GM23248 (cell line): ENCODE data around the gene CREB1. TPM values are rescaled to one million over a fixed set of nuclear protein-coding genes. Genes with fewer than 3 reads are reported as not detected.

Experiments used
- DNase-seq: peaks from one replicate; pipeline ENCODE4 v3.0.0-alpha.2; 2015
- H2AFZ ChIP-seq: fragments of 200-600 bp; sonication (generic); 2 replicates; pipeline ENCODE4 v1.6.1; 2016; ENCODE audit warnings: antibody characterized with exemption
- H3F3A ChIP-seq: fragments of 200-600 bp; sonication (generic); 2 replicates; pipeline ENCODE4 v1.6.1; 2016; ENCODE audit warnings: mild to moderate bottlenecking, antibody characterized with exemption, mixed run types; ENCODE audit not compliant: insufficient read depth
- H3K27ac ChIP-seq: fragments of 200-600 bp; sonication (generic); 2 replicates; pipeline ENCODE4 v1.5.1; 2016; ENCODE audit warnings: mild to moderate bottlenecking
- H3K27me3 ChIP-seq: fragments of 200-600 bp; sonication (generic); replicated peaks from 2 replicates; pipeline ENCODE4 v1.6.1; 2016; ENCODE audit warnings: mild to moderate bottlenecking; ENCODE audit not compliant: insufficient read depth
- H3K36me3 ChIP-seq: fragments of 200-600 bp; sonication (generic); 2 replicates; pipeline ENCODE4 v1.6.1; 2016; ENCODE audit warnings: low read depth, mild to moderate bottlenecking
- H3K4me1 ChIP-seq: fragments of 200-600 bp; sonication (generic); 2 replicates; pipeline ENCODE4 v1.6.1; 2016; ENCODE audit warnings: mild to moderate bottlenecking; ENCODE audit not compliant: insufficient read depth
- H3K4me2 ChIP-seq: fragments of 200-600 bp; sonication (generic); one replicate; pipeline ENCODE4 v1.6.1; 2016; ENCODE audit warnings: mild to moderate bottlenecking; ENCODE audit not compliant: unreplicated experiment
- H3K4me3 ChIP-seq: fragments of 200-600 bp; sonication (generic); 2 replicates; pipeline ENCODE4 v1.5.1; 2016; ENCODE audit warnings: mild to moderate bottlenecking
- H3K79me2 ChIP-seq: fragments of 200-600 bp; sonication (generic); 2 replicates; pipeline ENCODE4 v1.6.1; 2016; ENCODE audit warnings: mild to moderate bottlenecking; ENCODE audit not compliant: insufficient read depth
- H3K9ac ChIP-seq: fragments of 200-600 bp; sonication (generic); 2 replicates; pipeline ENCODE4 v1.6.1; 2016; ENCODE audit warnings: mild to moderate bottlenecking
- H3K9me2 ChIP-seq: fragments of 200-600 bp; sonication (generic); 2 replicates; pipeline ENCODE4 v1.6.1; 2016; ENCODE audit warnings: mixed run types, mild to moderate bottlenecking, moderate library complexity; ENCODE audit not compliant: insufficient read depth
- H3K9me3 ChIP-seq: fragments of 200-600 bp; sonication (generic); one replicate; pipeline ENCODE4 v1.6.1; 2017; ENCODE audit warnings: low read depth
- H4K20me1 ChIP-seq: fragments of 200-600 bp; sonication (generic); 2 replicates; pipeline ENCODE4 v1.6.0; 2016; ENCODE audit not compliant: insufficient read depth
- EZH2 ChIP-seq: fragments of 200-600 bp; sonication (generic); IDR thresholded peaks from 2 replicates; pipeline ENCODE4 v1.6.1; 2018; ENCODE audit warnings: antibody characterized with exemption, mild to moderate bottlenecking; ENCODE audit not compliant: insufficient read depth, poor library complexity, severe bottlenecking
- EZH2phosphoT487 ChIP-seq: fragments of 200-600 bp; sonication (generic); IDR thresholded peaks from 2 replicates; pipeline ENCODE4 v1.6.1; 2018; ENCODE audit warnings: antibody characterized with exemption, moderate library complexity, mild to moderate bottlenecking, low read depth; ENCODE audit not compliant: insufficient read depth
- WGBS, 2 experiments: methylation state at CpG; one replicate each; pipeline ENCODE4 v1.1.6; 2015 to 2017; ENCODE audit warnings: low lambda C conversion rate in 2 of 2, low coverage in 1 of 2; ENCODE audit errors: missing lambda C conversion rate in 2 of 2; 5-methylcytosine and 5-hydroxymethylcytosine counted together
- in situ Hi-C: fragments of 300-500 bp; cut with MboI; formaldehyde crosslinking; loops from 2 replicates; pipeline ENCODE4 v1.15.0; 2020
- polyA plus RNA-seq: library from polyadenylated mRNA; unstranded; fragments of >200 nt; fragmentation: Nextera tagmentation; extraction: Ambion mirVana; gene quantifications from 2 replicates; pipeline ENCODE4 v1.2.1, GENCODE V29; 2016
- total RNA-seq: library from RNA; depleted of rRNA; stranded (reverse); fragments of >200 nt; shearing (Covaris generic); gene quantifications from 2 replicates; pipeline ENCODE4 v1.2.3, GENCODE V29; 2014

Gene CREB1
- total and polyA plus RNA-seq, 2 experiments from 2014 or later, result 37.7 to 71.8 TPM

- Histone ChIP-seq H3K4me3 (no peak overlapping the region), H3F3A (0 out of 2 replicates have a peak, but pooled peaks cover 11% of the 10 kb centered on the region), H3K27ac (no peak overlapping the region), H2AFZ (no peak overlapping the region), H3K4me2 (no peak overlapping the region), H3K4me1 (no peaks in the 10 kb centered on the region; the same call in 1 of the 2 replicates), H3K36me3 (no peaks in the 10 kb centered on the region), H3K9ac (no peak overlapping the region), H4K20me1 (no peaks in the 10 kb centered on the region), H3K79me2 (no peaks in the 10 kb centered on the region), H3K9me2 (no peaks in the 10 kb centered on the region), H3K27me3 (no peaks in the 10 kb centered on the region), H3K9me3 (no peaks in the 10 kb centered on the region)
- WGBS, 2 experiments, result 98 to 99% methylated on average over 7 of the region's 7 CpGs
- no peak for TF ChIP-seq EZH2phosphoT487
- TF ChIP-seq EZH2, result no peak
- in situ Hi-C loops, result no loop called here
- DNase-seq, result no peak
These were observed 76.6 kb downstream of the CREB1 start for GRCh38 chr2:207606399-207606798.

DNA sequence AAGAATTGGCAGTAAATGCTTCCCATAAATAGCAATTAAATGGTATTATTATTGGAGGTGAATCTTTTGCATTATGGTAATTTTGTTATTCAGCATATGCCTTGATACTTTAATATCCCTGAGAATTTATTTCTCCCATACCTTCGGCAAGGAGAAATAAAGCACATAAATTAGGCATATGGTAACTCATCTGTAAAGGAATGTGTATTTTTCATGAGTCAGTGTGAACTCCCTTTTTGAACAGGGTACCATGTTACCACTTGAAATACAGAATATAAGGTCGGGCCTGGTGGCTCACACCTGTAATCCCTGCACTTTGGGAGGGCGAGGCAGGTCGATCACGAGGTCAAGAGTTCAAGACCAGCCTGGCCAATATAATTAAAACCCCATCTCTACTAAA lies 77.1 kb downstream of the CREB1 start:
- no peak for TF ChIP-seq EZH2
- no peak for TF ChIP-seq EZH2phosphoT487
- 94 to 96% methylated on average over 5 of the region's 5 CpGs for WGBS, 2 experiments
- DNase-seq, result no peak
- no peak overlapping the region for H3K4me2 ChIP-seq
- H3K9me3 ChIP-seq, result no peaks in the 10 kb centered on the region
- no peak overlapping the region for H3K9ac ChIP-seq
- H3F3A ChIP-seq, result 0 out of 2 replicates have a peak, but pooled peaks cover 11% of the 10 kb centered on the region
- no peak overlapping the region for H2AFZ ChIP-seq
- no peaks in the 10 kb centered on the region for H3K27me3 ChIP-seq
- no peak overlapping the region for H3K4me3 ChIP-seq
- in situ Hi-C loops, result no loop called here
- no peaks in the 10 kb centered on the region for H3K9me2 ChIP-seq
- H3K27ac ChIP-seq, result no peak overlapping the region
- H3K4me1 ChIP-seq, result no peaks in the 10 kb centered on the region; the same call in 1 of the 2 replicates
- H4K20me1 ChIP-seq, result no peaks in the 10 kb centered on the region
- H3K36me3 ChIP-seq, result no peaks in the 10 kb centered on the region
- H3K79me2 ChIP-seq, result no peaks in the 10 kb centered on the region

DNA sequence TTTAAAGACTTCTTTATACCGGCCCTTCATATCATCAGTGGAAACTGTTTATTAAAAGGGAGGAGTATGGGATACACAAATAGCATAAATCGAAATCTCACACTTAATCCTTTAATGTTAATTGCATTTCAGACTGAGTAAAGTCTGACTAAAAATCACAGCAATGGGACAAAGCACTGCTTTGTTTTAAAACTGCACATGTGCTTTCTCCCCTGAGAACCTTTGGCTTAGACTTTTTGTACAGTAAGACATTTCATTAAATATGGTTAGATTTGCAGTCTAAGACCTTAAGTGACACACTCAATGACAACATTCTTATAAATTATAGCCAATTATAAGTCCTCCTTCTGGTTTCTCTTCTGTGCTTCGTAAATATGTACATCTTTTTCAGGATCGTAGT lies 83.0 kb downstream of the CREB1 start:
- in situ Hi-C loops, result no loop called here
- peaks cover 22% of the 10 kb centered on the region for H3F3A ChIP-seq
- H3K4me3 ChIP-seq, result no peak overlapping the region
- no peak overlapping the region for H3K27ac ChIP-seq
- no peak for DNase-seq
- no peaks in the 10 kb centered on the region for H3K9me2 ChIP-seq
- H3K9me3 ChIP-seq, result no peaks in the 10 kb centered on the region
- no peaks in the 10 kb centered on the region for H3K27me3 ChIP-seq
- no peak overlapping the region for H3K4me2 ChIP-seq
- H3K4me1 ChIP-seq, result peaks cover 22% of the 10 kb centered on the region
- TF ChIP-seq EZH2, result no peak
- H3K9ac ChIP-seq, result no peak overlapping the region
- H2AFZ ChIP-seq, result no peak overlapping the region
- 95 to 98% methylated on average over 4 of the region's 4 CpGs for WGBS, 2 experiments
- no peaks in the 10 kb centered on the region for H4K20me1 ChIP-seq
- H3K79me2 ChIP-seq, result no peaks in the 10 kb centered on the region
- 0 out of 2 replicates have a peak, but pooled peaks cover 3% of the 10 kb centered on the region for H3K36me3 ChIP-seq

DNA sequence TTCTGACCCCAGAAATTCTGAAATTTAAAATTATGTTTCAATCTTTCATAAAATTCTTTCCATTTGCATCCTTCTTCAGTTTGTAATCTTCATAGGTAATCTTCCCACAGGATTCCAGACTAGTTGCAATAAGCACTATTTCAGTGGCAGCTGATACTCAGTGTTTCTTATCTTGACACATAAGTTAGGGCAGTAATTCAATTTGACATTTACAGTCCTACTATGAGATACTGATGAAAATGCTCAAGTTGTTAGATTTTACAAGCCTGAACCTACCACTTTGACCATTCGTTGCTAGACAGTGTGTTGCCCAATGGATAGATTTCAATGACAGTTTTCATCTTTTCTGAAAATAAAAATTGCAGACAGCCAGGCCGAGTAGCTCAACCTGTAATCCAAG lies 85.1 kb downstream of the CREB1 start:
- no peaks in the 10 kb centered on the region for H3K9me3 ChIP-seq
- no peak for TF ChIP-seq EZH2
- in situ Hi-C loops, result no loop called here
- H3K4me3 ChIP-seq, result no peak overlapping the region
- H4K20me1 ChIP-seq, result no peaks in the 10 kb centered on the region
- WGBS, 2 experiments, result 98 to 100% methylated on average over 2 of the region's 2 CpGs
- peaks cover 27% of the 10 kb centered on the region for H3K4me1 ChIP-seq
- no peaks in the 10 kb centered on the region for H3K79me2 ChIP-seq
- H2AFZ ChIP-seq, result no peak overlapping the region
- H3K36me3 ChIP-seq, result 0 out of 2 replicates have a peak, but pooled peaks cover 3% of the 10 kb centered on the region
- no peaks in the 10 kb centered on the region for H3K9me2 ChIP-seq
- H3K27me3 ChIP-seq, result no peaks in the 10 kb centered on the region
- peaks cover 27% of the 10 kb centered on the region for H3F3A ChIP-seq
- no peak overlapping the region for H3K27ac ChIP-seq
- H3K9ac ChIP-seq, result no peak overlapping the region
- no peak overlapping the region for H3K4me2 ChIP-seq
- DNase-seq, result no peak

DNA sequence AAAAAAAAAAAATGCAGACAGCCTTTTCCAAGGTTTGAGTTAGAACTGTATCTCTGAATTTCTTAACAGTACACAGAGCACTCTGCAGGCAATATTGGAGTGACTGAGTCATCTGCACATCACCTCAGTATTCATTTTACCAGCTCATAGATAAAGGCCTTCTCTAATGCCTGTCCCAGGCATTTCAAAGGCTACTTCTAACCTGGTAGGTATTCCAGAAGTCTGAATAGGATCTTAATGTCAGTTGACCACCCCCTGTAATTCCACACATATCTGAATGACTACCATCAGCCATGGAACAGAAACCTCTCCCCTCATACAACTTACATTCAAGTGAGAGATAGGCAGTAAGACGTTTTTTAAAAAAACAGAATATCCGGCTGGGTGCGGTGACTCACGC lies 86.4 kb downstream of the CREB1 start:
- 51 to 56% methylated on average over 4 of the region's 4 CpGs for WGBS, 2 experiments
- in situ Hi-C loops, result no loop called here
- H3K9ac ChIP-seq, result peak overlapping the region; percentile 75

More for the DNA sequence above, 86.4 kb downstream of the CREB1 start:
- peak; percentile 73 for DNase-seq
- Histone ChIP-seq H3F3A (peaks cover 27% of the 10 kb centered on the region), H3K9me3 (no peaks in the 10 kb centered on the region), H3K27ac (peak overlapping the region; percentile 97), H3K4me2 (peak overlapping the region; percentile 80), H3K36me3 (0 out of 2 replicates have a peak, but pooled peaks cover 3% of the 10 kb centered on the region), H3K4me1 (peaks cover 27% of the 10 kb centered on the region), H2AFZ (no peak overlapping the region), H3K4me3 (no peak overlapping the region), H3K79me2 (no peaks in the 10 kb centered on the region), H3K27me3 (no peaks in the 10 kb centered on the region), H4K20me1 (no peaks in the 10 kb centered on the region), H3K9me2 (no peaks in the 10 kb centered on the region)
- TF ChIP-seq EZH2phosphoT487, result no peak
- no peak for TF ChIP-seq EZH2
